BLaER1 treated with 17β-estradiol and CSF1 and Interleukin-3, amounts not matched to agents 10 nM and 100 nM (cell line): ENCODE measurements around the gene CACNB2.
"Not testable (repeated sequence)": the region's sequence is repeated elsewhere in the genome, so short reads cannot be mapped to it uniquely, and the experiment has no call there.

Experiments
- H3K27ac ChIP-seq, 11 experiments: shearing (Covaris generic); formaldehyde crosslinking; 2 replicates each; pipeline ENCODE4 v1.8.1; 2022
- H3K27me3 ChIP-seq, 11 experiments: shearing (Covaris generic); formaldehyde crosslinking; 2 replicates each; pipeline ENCODE4 v1.8.1; 2022
- H3K36me3 ChIP-seq, 11 experiments: shearing (Covaris generic); formaldehyde crosslinking; 2 replicates each; pipeline ENCODE4 v1.8.1; 2022
- H3K4me1 ChIP-seq, 10 experiments: shearing (Covaris generic); formaldehyde crosslinking; 2 replicates each; pipeline ENCODE4 v1.8.1; 2022
- H3K4me2 ChIP-seq, 11 experiments: shearing (Covaris generic); formaldehyde crosslinking; 2 replicates each; pipeline ENCODE4 v1.8.1; 2022
- H3K4me3 ChIP-seq, 10 experiments: shearing (Covaris generic); formaldehyde crosslinking; 2 replicates each; pipeline ENCODE4 v1.8.1; 2022
- H3K9ac ChIP-seq, 11 experiments: shearing (Covaris generic); formaldehyde crosslinking; 2 replicates each; pipeline ENCODE4 v1.8.1; 2022
- H3K9me3 ChIP-seq, 11 experiments: shearing (Covaris generic); formaldehyde crosslinking; replicated peaks in 1 of 11; 2 replicates each; pipeline ENCODE4 v1.8.1; 2022
- H4K20me1 ChIP-seq, 11 experiments: shearing (Covaris generic); formaldehyde crosslinking; 2 replicates each; pipeline ENCODE4 v1.8.1; 2022
- Cebpa-rat ChIP-seq, 11 experiments: shearing (Covaris generic); IDR thresholded peaks; 2 replicates each; pipeline ENCODE4 v1.8.1; 2022

Gene CACNB2

GRCh38 chr10:18583575-18584270 lies 443.5 kb downstream of the CACNB2 start:
- peaks cover 42 to 76% (median 66%) of the 10 kb centered on the region in 11 experiments for H3K9me3 ChIP-seq

GRCh38 chr10:18586637-18587036 lies 446.4 kb downstream of the CACNB2 start:
- not testable (repeated sequence) for H3K4me3 ChIP-seq, H3K4me2 ChIP-seq, H3K27me3 ChIP-seq, H3K9ac ChIP-seq, H3K27ac ChIP-seq, H4K20me1 ChIP-seq
- Histone ChIP-seq H3K4me1 (peaks cover 19 to 33% (median 26%) of the 10 kb centered on the region in 10 experiments), H3K9me3 (peaks cover 41 to 84% (median 77%) of the 10 kb centered on the region in 11 experiments), H3K36me3 (peaks cover 38 to 79% (median 72%) of the 10 kb centered on the region in 11 experiments)

More at GRCh38 chr10:18583575-18584270, 443.5 kb downstream of the CACNB2 start:
- Histone ChIP-seq H3K27ac (peak overlapping the region in 9 of 11 experiments; percentile 12 to 79 (median 67); a peak in 16 of 22 replicates), H4K20me1 (no peaks in the 10 kb centered on the region), H3K27me3 (no peaks in the 10 kb centered on the region), H3K4me3 (peak overlapping the region in 4 of 10 experiments; percentile 15 to 50 (median 40); a peak in 3 of 20 replicates), H3K4me2 (peak overlapping the region; percentile 72 to 94 (median 85); a peak in 21 of 22 replicates), H3K9ac (peak overlapping the region in 7 of 11 experiments; percentile 43 to 60 (median 50); a peak in 7 of 22 replicates), H3K36me3 (peaks cover 55 to 79% (median 75%) of the 10 kb centered on the region in 11 experiments), H3K4me1 (peaks cover 30 to 53% (median 44%) of the 10 kb centered on the region in 10 experiments)
- TF ChIP-seq Cebpa-rat (IDR thresholded peaks at IDR 0.05): no peak

- H3K9me3 ChIP-seq: peaks cover 35 to 62% (median 60%) of the 10 kb centered on the region in 11 experiments
- not testable (repeated sequence) for H3K4me3 ChIP-seq, H3K4me1 ChIP-seq, H4K20me1 ChIP-seq, H3K27ac ChIP-seq, H3K9ac ChIP-seq, H3K4me2 ChIP-seq, H3K27me3 ChIP-seq
- peaks cover 42 to 91% (median 73%) of the 10 kb centered on the region in 11 experiments for H3K36me3 ChIP-seq
Measured at GRCh38 chr10:18591141-18591540, 450.9 kb downstream of the CACNB2 start.
